MCF 10A (cell line): Measurements from ENCODE around the gene TMEM256. TPM values are rescaled to one million over a fixed set of nuclear protein-coding genes. Genes with fewer than 3 reads are reported as not detected.

Source experiments
- BruUV-seq: library from RNA; stranded (reverse); fragments of 400-500 nt; replicated peaks from 2 replicates; lab custom pipeline; 2021; lab: Mats Ljungman, UMichigan
- CTCF ChIA-PET: fragments of 300-600 bp; sonication (Branson Sonifier 250); formaldehyde crosslinking; extraction: SDS; loops from one replicate; lab custom pipeline; 2021; ENCODE audit warnings: antibody characterized with exemption, inconsistent platforms; lab: Yijun Ruan, JAX
- POLR2A ChIA-PET: fragments of 300-600, 350-650 bp; sonication (Branson Sonifier 250); formaldehyde crosslinking; extraction: SDS; loops from one replicate; lab custom pipeline; 2020; ENCODE audit warnings: antibody characterized with exemption, inconsistent platforms; lab: Yijun Ruan, JAX
- DNase-seq: peaks from one replicate; pipeline ENCODE4 v3.0.0-alpha.2; 2018; ENCODE audit not compliant: unreplicated experiment
- H3K27ac Mint-ChIP-seq: one replicate; pipeline ENCODE4 v1.8.0; 2022; ENCODE audit warnings: mild to moderate bottlenecking, low read depth, mixed read lengths; ENCODE audit not compliant: unreplicated experiment
- H3K27me3 Mint-ChIP-seq: one replicate; pipeline ENCODE4 v1.8.0; 2022; ENCODE audit warnings: mixed read lengths; ENCODE audit not compliant: insufficient read depth, unreplicated experiment
- H3K36me3 Mint-ChIP-seq: one replicate; pipeline ENCODE4 v1.8.0; 2022; ENCODE audit warnings: mild to moderate bottlenecking, moderate library complexity, mixed read lengths; ENCODE audit not compliant: insufficient read depth, unreplicated experiment
- H3K4me1 Mint-ChIP-seq: one replicate; pipeline ENCODE4 v1.8.0; 2022; ENCODE audit warnings: mixed read lengths; ENCODE audit not compliant: insufficient read depth, unreplicated experiment
- H3K4me3 Mint-ChIP-seq: one replicate; pipeline ENCODE4 v1.8.0; 2022; ENCODE audit warnings: mild to moderate bottlenecking, moderate library complexity, mixed read lengths; ENCODE audit not compliant: unreplicated experiment
- H3K9me3 Mint-ChIP-seq: one replicate; pipeline ENCODE4 v1.8.0; 2022; ENCODE audit warnings: mixed read lengths; ENCODE audit not compliant: unreplicated experiment
- CTCF ChIP-seq: fragments of 200-600 bp; IDR thresholded peaks from one replicate; pipeline ENCODE4 v1.8.0; 2022; ENCODE audit warnings: antibody characterized with exemption, mild to moderate bottlenecking; ENCODE audit not compliant: unreplicated experiment
- intact Hi-C: fragments of 100-400 bp; cut with micrococcal nuclease; formaldehyde crosslinking; loops from 2 replicates; pipeline ENCODE4 v1.14.1; 2022
- total RNA-seq: library from RNA; stranded (reverse); gene quantifications from 2 replicates; pipeline ENCODE4 v1.2.3, GENCODE V29; 2022

The TMEM256 gene
- total RNA-seq, 1 experiment from 2014 or later: 42.9 TPM

GRCh38 chr17:7414837-7415236, 10.9 kb upstream of the TMEM256 start:
- Mint-ChIP-seq H3K36me3 (peaks cover 12% of the 10 kb centered on the region), H3K4me1 (peaks cover 5% of the 10 kb centered on the region), H3K4me3 (no peak overlapping the region), H3K27ac (no peak overlapping the region), H3K27me3 (no peaks in the 10 kb centered on the region), H3K9me3 (no peaks in the 10 kb centered on the region)
- BruUV-seq: no TSS peak
- ChIA-PET CTCF (no interaction called here), POLR2A (interaction anchor here (0.7 to 1.0 kb wide), 2 partner anchors 11 to 134 kb away, joined by 3 to 4 read pairs; partner anchors contain the start of gene TNFSF12)
- intact Hi-C loops: no loop called here
- no peak for TF ChIP-seq CTCF
- DNase-seq: no peak

- H3K4me3 Mint-ChIP-seq: no peak overlapping the region
- intact Hi-C loops: no loop called here
- H3K9me3 Mint-ChIP-seq: no peaks in the 10 kb centered on the region
- peaks cover 12% of the 10 kb centered on the region for H3K36me3 Mint-ChIP-seq
- ChIA-PET CTCF (interaction anchor here (0.5 kb wide), 1 partner anchor 61 kb away, joined by 4 read pairs; no protein-coding TSS in a partner anchor), POLR2A (interaction anchor here (0.6 to 1.0 kb wide), 3 partner anchors 9 to 145 kb away, joined by 3 to 8 read pairs (median 3); partner anchors contain the start of genes TMEM256 and TNFSF13)
- BruUV-seq: no TSS peak
- no peaks in the 10 kb centered on the region for H3K27me3 Mint-ChIP-seq
- H3K4me1 Mint-ChIP-seq: peaks cover 5% of the 10 kb centered on the region
- no peak for TF ChIP-seq CTCF
- DNase-seq: peak; percentile 33
- H3K27ac Mint-ChIP-seq: no peak overlapping the region
Observed at GRCh38 chr17:7413346-7413985, 9.6 kb upstream of the TMEM256 start.

DNA sequence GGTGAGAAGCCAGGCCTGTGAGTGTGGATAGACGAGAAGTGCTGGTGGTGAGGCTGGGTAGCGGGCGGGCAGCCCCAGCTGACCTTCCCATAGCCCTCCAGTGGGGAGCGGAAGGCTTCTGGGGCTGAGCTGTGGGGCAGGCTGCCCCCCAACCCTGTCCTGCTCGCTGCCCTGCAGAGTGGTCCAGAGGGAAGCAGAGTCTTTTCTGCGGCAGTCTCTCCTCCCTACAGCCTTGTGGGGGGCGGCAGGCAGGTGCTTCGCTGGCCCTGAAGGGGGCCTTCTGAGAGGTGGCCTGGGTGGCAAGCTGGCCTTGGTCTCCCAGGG, 7.5 kb upstream of the TMEM256 start:
- H3K27ac Mint-ChIP-seq: no peak overlapping the region
- POLR2A ChIA-PET: interaction anchor here (0.7 kb wide), 1 partner anchor 30 kb away, joined by 3 read pairs; no protein-coding TSS in a partner anchor
- CTCF ChIA-PET: no interaction called here
- no peaks in the 10 kb centered on the region for H3K9me3 Mint-ChIP-seq
- no peak overlapping the region for H3K4me3 Mint-ChIP-seq
- no TSS peak for BruUV-seq
- no peaks in the 10 kb centered on the region for H3K27me3 Mint-ChIP-seq
- H3K36me3 Mint-ChIP-seq: peaks cover 12% of the 10 kb centered on the region
- intact Hi-C loops: no loop called here
- DNase-seq: no peak
- no peak for TF ChIP-seq CTCF
- peaks cover under 1% of the 10 kb centered on the region for H3K4me1 Mint-ChIP-seq

DNA sequence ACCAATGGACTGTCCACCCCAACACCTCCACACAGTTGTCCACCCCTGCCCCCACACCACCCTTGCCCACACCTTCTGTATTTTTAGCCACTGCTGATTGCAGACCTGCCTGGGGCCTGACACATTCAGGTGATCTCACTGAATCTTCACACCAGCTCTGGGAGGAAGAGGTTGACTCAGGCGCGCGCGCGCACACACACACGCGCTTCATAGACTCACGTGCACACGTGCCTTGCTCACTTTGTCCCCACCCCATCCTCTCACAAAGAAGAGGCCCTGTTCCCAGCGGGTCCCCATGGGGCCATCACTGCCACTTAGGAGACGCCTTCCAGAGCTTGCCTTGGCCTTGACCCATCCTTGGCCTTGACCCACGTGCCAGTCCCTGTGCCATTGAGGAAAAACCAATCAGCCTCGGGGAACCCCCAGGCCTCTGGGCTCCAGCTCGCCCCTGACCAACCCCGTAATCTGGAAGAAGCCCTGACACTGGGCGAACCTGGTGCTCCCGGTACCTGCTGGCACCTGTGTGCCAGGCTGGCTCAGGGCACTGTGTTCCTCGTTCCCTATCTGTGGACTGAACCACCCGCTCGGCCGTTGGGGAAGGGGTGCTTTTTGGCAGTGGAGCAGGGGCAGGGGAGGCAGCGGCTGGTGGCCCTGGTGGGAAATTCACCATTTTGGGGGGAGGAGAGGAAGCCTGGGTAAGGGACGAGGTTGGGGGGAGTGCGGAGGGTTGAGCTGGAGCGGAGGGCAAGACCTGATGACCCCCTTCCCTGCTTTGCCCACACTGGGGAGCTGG, 6.9 kb upstream of the TMEM256 start:
- ChIA-PET POLR2A (interaction anchor here (0.7 kb wide), 1 partner anchor 29 kb away, joined by 3 read pairs; no protein-coding TSS in a partner anchor), CTCF (no interaction called here)
- Mint-ChIP-seq H3K36me3 (peaks cover 12% of the 10 kb centered on the region), H3K27ac (no peak overlapping the region), H3K4me1 (peaks cover 5% of the 10 kb centered on the region), H3K4me3 (no peak overlapping the region), H3K27me3 (no peaks in the 10 kb centered on the region), H3K9me3 (no peaks in the 10 kb centered on the region)
- intact Hi-C loops: no loop called here
- no TSS peak for BruUV-seq
- DNase-seq: no peak
- no peak for TF ChIP-seq CTCF
